CD14-positive monocyte (primary cell): Measurements from ENCODE around the gene CTNND2. TPM values are rescaled to one million over a fixed set of nuclear protein-coding genes. Genes with fewer than 3 reads are reported as not detected.

Experiments used
- DNase-seq, 3 donors: peaks; one replicate each; pipeline ENCODE4 v3.0.0-alpha.2; 2011 to 2022
- H2AFZ ChIP-seq: 2 replicates; pipeline ENCODE4 v1.6.0; 2012; ENCODE audit warnings: mild to moderate bottlenecking, low read depth, low read length, inconsistent platforms; ENCODE audit not compliant: insufficient read depth, poor library complexity, severe bottlenecking
- H3K27ac ChIP-seq, 2 donors: 1 replicate in 1 of 2; 2 replicates in 1 of 2; pipeline ENCODE4 v1.5.1; 2012 to 2013; ENCODE audit warnings: low read length in 2 of 2, control low read depth in 1 of 2, inconsistent platforms in 1 of 2, low read depth in 1 of 2, mild to moderate bottlenecking in 1 of 2
- H3K27me3 ChIP-seq, 2 donors: one replicate each; pipeline versions ENCODE4 v1.6.0 to v1.6.1; 2011 to 2013; ENCODE audit warnings: low read length in 2 of 2; ENCODE audit not compliant: control insufficient read depth in 2 of 2, insufficient read depth in 2 of 2
- H3K36me3 ChIP-seq, 2 donors: replicated peaks in 1 of 2; 1 replicate in 1 of 2; 2 replicates in 1 of 2; pipeline versions ENCODE4 v1.5.1 to v1.6.1; 2012 to 2013; ENCODE audit warnings: low read length in 2 of 2, control low read depth in 1 of 2, inconsistent platforms in 1 of 2, mild to moderate bottlenecking in 1 of 2; ENCODE audit not compliant: insufficient read depth in 2 of 2, control insufficient read depth in 1 of 2
- H3K4me1 ChIP-seq, 2 donors: 1 replicate in 1 of 2; 2 replicates in 1 of 2; pipeline versions ENCODE4 v1.5.1 to v1.6.1; 2012 to 2013; ENCODE audit warnings: low read length in 2 of 2, control low read depth in 1 of 2, inconsistent platforms in 1 of 2, mild to moderate bottlenecking in 1 of 2, moderate library complexity in 1 of 2; ENCODE audit not compliant: insufficient read depth in 2 of 2, control insufficient read depth in 1 of 2
- H3K4me2 ChIP-seq: replicated peaks from 2 replicates; pipeline ENCODE3; 2012; ENCODE audit warnings: low read length, moderate library complexity, mild to moderate bottlenecking; ENCODE audit not compliant: poor library complexity, severe bottlenecking; ENCODE audit errors: extremely low read depth
- H3K4me3 ChIP-seq, 3 experiments: fragments of 200-600 bp in 1 of 3; sonication (generic) in 1 of 3; replicated peaks in 1 of 3; 1 replicate in 2 of 3; 2 replicates in 1 of 3; pipeline ENCODE4 v1.5.1; 2011 to 2013; ENCODE audit warnings: low read length in 3 of 3, mild to moderate bottlenecking in 3 of 3, control low read depth in 2 of 3, low read depth in 2 of 3, inconsistent platforms in 1 of 3, moderate library complexity in 1 of 3
- H3K79me2 ChIP-seq: 2 replicates; pipeline ENCODE4 v1.6.0; 2012; ENCODE audit warnings: mild to moderate bottlenecking, control low read depth, inconsistent platforms, low read length, moderate library complexity; ENCODE audit not compliant: insufficient read depth
- H3K9ac ChIP-seq: 2 replicates; pipeline ENCODE4 v1.6.0; 2017; ENCODE audit warnings: low read length, mild to moderate bottlenecking; ENCODE audit not compliant: insufficient read depth, poor library complexity, severe bottlenecking
- H3K9me3 ChIP-seq, 2 donors: replicated peaks in 1 of 2; 1 replicate in 1 of 2; 2 replicates in 1 of 2; pipeline versions ENCODE4 v1.5.1 to v1.6.1; 2012 to 2013; ENCODE audit warnings: low read length in 2 of 2, control low read depth in 1 of 2; ENCODE audit not compliant: control insufficient read depth in 1 of 2, insufficient read depth in 1 of 2
- H4K20me1 ChIP-seq: 2 replicates; pipeline ENCODE4 v1.6.0; 2012; ENCODE audit warnings: mild to moderate bottlenecking, low read length, control low read depth, moderate library complexity; ENCODE audit not compliant: insufficient read depth
- H3K27ac Mint-ChIP-seq, 7 donors: one replicate each; pipeline ENCODE4 v1.8.0; 2020; ENCODE audit warnings: mild to moderate bottlenecking in 7 of 7, mixed read lengths in 7 of 7, moderate library complexity in 6 of 7, inconsistent platforms in 2 of 7
- H3K27me3 Mint-ChIP-seq, 3 donors: one replicate each; pipeline ENCODE4 v1.8.0; 2021 to 2022; ENCODE audit warnings: low read depth in 3 of 3, mild to moderate bottlenecking in 3 of 3, mixed read lengths in 3 of 3, moderate library complexity in 3 of 3, inconsistent platforms in 1 of 3
- H3K36me3 Mint-ChIP-seq, 2 donors: one replicate each; pipeline ENCODE4 v1.8.0; 2020; ENCODE audit warnings: mixed read lengths in 2 of 2, inconsistent platforms in 1 of 2, mild to moderate bottlenecking in 1 of 2
- H3K4me1 Mint-ChIP-seq: one replicate; pipeline ENCODE4 v1.8.0; 2020; ENCODE audit warnings: mild to moderate bottlenecking, mixed read lengths
- H3K4me3 Mint-ChIP-seq, 2 donors: one replicate each; pipeline ENCODE4 v1.8.0; 2020; ENCODE audit warnings: mild to moderate bottlenecking in 2 of 2, mixed read lengths in 2 of 2, moderate library complexity in 1 of 2
- H3K9me3 Mint-ChIP-seq, 7 donors: one replicate each; pipeline ENCODE4 v1.8.0; 2020 to 2022; ENCODE audit warnings: mixed read lengths in 7 of 7, mild to moderate bottlenecking in 6 of 7, moderate library complexity in 6 of 7, inconsistent platforms in 2 of 7
- CTCF ChIP-seq: fragments of 200-600 bp; IDR thresholded peaks from one replicate; pipeline ENCODE4 v1.8.0; 2022; ENCODE audit warnings: antibody characterized with exemption, mild to moderate bottlenecking
- WGBS: methylation state at CpG from one replicate; pipeline ENCODE4 v1.1.5; 2013; ENCODE audit warnings: missing lambda C conversion rate; ENCODE audit not compliant: insufficient coverage; 5-methylcytosine and 5-hydroxymethylcytosine counted together
- intact Hi-C, 2 donors: fragments of 100-400 bp; cut with micrococcal nuclease; formaldehyde crosslinking; loops; one replicate each; pipeline versions ENCODE4 v1.15.0 to v1.15.1; 2023
- polyA plus RNA-seq, 3 donors: library from polyadenylated mRNA; depleted of rRNA in 1 of 3; unstranded in 2 of 3; stranded (reverse) in 1 of 3; fragments of 300-500 nt in 2 of 3; fragments of >200 nt in 1 of 3; fragmentation: Illumina TruSeq in 2 of 3; gene quantifications; 1 replicate in 2 of 3; 2 replicates in 1 of 3; pipeline ENCODE4 v1.2.3, GENCODE V29; 2012 to 2021

CTNND2 gene
- polyA plus RNA-seq, 3 donors = not detected

- Histone ChIP-seq H3K9me3 (no peaks in the 10 kb centered on the region), H3K4me3 (no peak overlapping the region), H2AFZ (no peak overlapping the region), H3K36me3 (no peaks in the 10 kb centered on the region), H3K27ac (no peak overlapping the region), H3K4me2 (no peak overlapping the region), H4K20me1 (no peaks in the 10 kb centered on the region), H3K79me2 (no peaks in the 10 kb centered on the region), H3K27me3 (no peaks in the 10 kb centered on the region), H3K4me1 (no peaks in the 10 kb centered on the region), H3K9ac (no peak overlapping the region)
- WGBS = 93% methylated on average over 3 of the region's 6 CpGs
- Mint-ChIP-seq H3K36me3 (no peaks in the 10 kb centered on the region), H3K4me1 (no peaks in the 10 kb centered on the region), H3K4me3 (no peak overlapping the region), H3K27me3 (no peaks in the 10 kb centered on the region), H3K9me3 (peaks cover 0 to 1% (median 0%) of the 10 kb centered on the region in 7 donors), H3K27ac (no peak overlapping the region)
- no peak for TF ChIP-seq CTCF
- DNase-seq = no peak
- intact Hi-C loops = no loop called here
These were observed 653.0 kb downstream of the CTNND2 start for GRCh38 chr5:11251247-11251646.

- Mint-ChIP-seq H3K36me3 (no peaks in the 10 kb centered on the region), H3K4me3 (no peak overlapping the region), H3K27me3 (no peaks in the 10 kb centered on the region), H3K9me3 (no peaks in the 10 kb centered on the region), H3K4me1 (no peaks in the 10 kb centered on the region), H3K27ac (no peak overlapping the region)
- WGBS = 20% methylated on average over 3 of the region's 4 CpGs
- H2AFZ ChIP-seq = peak overlapping the region; percentile 7
- no peak for TF ChIP-seq CTCF
- no peaks in the 10 kb centered on the region for H3K79me2 ChIP-seq
- DNase-seq = no peak
- H3K4me3 ChIP-seq = no peak overlapping the region
- intact Hi-C loops = no loop called here
- H4K20me1 ChIP-seq = no peaks in the 10 kb centered on the region
- no peaks in the 10 kb centered on the region for H3K36me3 ChIP-seq
- H3K27me3 ChIP-seq = no peaks in the 10 kb centered on the region
- H3K4me2 ChIP-seq = no peak overlapping the region
- no peak overlapping the region for H3K9ac ChIP-seq
- no peak overlapping the region for H3K27ac ChIP-seq
- H3K4me1 ChIP-seq = no peaks in the 10 kb centered on the region
- no peaks in the 10 kb centered on the region for H3K9me3 ChIP-seq
These were observed 655.3 kb downstream of the CTNND2 start for GRCh38 chr5:11248966-11249365.
